HG02759 (cell line): ENCODE measurements around the gene CBFA2T2.

ENCODE experiments used
- ATAC-seq: cut with Tn5 transposase; IDR thresholded peaks from one replicate; pipeline ENCODE4 v1.9.1; 2021; ENCODE audit warnings: mild to moderate bottlenecking, moderate library complexity; ENCODE audit not compliant: unreplicated experiment

Gene CBFA2T2

DNA sequence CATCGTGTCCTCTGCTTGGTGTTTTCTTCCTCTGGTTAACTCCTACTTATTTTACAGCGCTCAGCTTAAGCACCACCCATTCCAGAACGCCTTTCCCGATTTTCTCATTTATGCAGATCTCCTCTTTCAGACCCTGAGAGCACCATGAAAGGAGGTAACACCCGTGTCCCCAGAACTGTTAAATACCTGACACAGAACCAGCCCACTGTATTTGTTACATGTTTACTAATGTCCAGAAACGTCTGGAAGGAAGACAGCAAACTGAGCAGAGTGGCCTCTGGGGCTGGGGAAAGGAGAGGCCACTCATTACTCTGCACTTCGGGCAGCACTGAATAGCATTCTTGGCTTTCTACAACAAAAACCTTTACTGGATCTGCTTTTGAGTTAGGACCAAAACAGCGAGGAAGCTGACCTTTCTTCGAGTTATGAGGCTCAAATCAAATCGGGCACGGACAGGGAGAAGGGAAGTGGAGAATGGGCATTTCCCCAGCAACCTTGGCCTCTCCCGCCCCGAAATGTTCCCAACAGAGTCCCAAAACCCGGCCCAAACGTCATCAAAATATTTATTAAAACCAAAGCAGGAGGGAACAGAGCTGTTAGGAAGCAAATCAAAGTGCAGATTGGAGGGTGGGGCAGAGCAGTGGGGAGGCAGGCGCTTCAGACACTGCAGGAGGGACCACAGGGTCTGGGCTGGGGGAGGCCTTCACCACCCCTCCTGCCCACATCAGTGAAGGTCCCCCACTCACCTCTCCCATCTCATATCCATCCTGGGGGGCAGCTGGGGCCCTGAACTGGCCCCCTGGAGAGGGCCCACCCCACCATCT lies 185.5 kb downstream of the CBFA2T2 start:
- no peak for ATAC-seq

DNA sequence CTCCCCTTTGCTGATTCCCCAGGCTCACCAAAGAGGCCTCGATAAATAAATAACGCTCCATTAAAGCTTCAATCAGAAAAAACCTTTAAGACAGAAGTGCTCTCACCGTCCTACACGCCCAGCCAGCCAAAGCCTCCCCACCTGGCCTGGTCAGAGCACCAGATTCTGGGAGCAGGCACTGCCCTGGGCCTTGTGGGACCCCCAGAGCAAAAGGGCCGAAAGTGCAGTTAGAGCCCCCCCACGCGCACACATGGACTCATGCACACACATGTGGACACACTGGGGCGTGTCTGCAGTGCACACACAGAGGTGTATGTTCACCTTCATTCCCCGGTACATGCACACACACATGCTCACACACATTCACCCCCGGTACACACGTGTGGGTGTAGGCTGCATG lies 186.2 kb downstream of the CBFA2T2 start:
- no peak for ATAC-seq

DNA sequence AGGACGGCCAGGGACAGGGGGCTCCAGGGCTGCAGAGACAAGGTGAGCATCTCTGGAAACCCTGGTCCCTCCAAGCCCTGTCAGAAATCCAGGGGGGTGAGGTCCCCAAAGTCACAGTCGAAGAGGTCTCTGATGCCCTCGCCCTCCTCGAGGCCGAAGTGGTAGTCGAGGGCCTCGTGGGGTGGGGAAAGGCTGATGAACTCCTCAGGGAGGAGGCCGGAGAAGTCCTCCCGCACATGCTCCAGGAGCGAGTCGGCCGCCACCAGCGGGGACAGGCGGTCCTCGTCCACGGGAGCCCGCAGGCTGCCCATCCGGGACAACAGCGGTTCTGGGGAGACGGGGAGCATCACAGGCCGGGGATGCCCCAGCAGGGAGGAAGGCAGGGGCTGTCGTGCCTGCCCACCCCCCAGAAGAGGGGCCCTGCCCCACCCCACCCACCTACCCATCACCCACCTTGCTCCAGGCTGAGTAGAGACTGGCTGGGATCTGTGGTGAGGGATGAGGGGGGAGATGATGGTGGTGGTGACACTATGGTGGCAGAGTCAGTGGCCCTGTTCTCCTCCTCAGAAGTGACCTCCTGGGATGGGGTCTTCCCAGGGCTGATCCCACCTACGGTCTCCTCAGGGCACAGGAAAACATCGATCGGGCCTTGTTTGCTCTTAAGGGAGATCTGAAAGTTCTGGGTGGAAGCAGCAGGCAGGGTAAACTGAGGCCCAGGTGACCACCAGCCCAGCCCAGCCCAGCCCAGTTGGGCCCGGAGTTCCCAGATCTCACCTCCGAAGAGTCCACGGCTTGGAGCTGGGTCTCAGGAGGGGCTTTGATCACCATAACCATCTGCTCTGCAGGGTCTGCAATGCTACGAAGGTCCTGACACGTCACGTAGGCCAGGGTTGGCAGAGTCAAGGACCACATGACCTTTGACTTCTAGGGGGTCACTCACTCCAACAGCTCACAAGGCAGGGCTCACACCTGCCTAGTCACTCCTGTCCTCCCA lies 187.1 kb downstream of the CBFA2T2 start:
- no peak for ATAC-seq

GRCh38 chr20:33677991-33678702 lies 188.3 kb downstream of the CBFA2T2 start:
- ATAC-seq = no peak

DNA sequence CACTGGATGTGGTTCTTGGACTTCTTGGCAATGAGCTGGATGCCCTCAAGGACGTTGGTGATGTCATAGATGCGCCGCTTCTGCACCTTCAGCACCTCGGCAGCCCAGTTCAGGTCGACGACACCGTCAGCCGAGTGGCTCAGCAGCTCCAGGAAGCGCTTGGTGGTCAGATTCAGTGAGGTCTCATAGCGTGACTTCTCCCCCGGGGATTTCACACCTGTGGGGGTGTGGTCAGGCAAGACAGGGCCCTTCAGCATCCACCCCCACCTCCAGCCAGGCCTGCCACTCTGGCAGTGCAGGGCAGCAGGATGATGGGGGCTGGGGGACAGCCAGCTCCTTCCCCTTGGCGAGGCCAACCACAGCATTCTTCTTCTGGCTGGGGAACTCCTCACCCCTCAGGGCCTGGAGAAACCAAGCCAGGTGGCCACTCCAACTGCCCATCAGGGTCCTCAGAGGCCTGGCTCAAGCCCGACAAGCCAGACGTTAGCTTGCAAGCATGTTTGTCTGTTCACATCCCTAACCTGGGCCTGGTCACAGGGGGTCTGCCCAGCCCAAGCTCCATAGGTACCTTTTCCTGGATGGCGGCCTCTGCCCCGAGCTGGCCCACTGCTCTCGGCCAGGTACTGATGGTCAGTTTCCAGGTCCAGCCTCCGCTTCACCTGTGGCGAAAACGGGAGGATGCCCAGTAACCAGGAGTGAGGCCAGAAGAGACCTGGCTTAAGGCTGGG lies 190.0 kb downstream of the CBFA2T2 start:
- ATAC-seq = peak; percentile 74

DNA sequence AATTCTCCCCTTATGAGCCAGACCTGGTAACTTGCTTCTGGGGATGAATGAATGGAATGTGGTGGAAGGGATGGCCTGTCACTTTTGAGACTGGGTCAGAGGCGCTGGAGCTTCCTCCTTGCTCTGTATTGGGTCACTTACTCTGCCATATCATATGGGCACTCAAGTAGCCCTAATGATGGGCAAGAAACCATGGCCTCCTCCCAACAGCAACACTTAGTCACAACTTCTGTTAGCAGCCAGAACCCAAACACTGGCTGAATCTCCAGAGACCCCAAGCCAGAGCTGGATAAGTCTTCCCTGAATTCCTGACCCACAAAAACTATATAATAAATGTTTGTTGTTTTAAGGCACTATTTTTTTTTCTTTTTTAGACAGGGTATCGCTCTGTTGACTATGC lies 190.8 kb downstream of the CBFA2T2 start:
- no peak for ATAC-seq

- no peak for ATAC-seq
Measured at GRCh38 chr20:33681288-33681687, 191.4 kb downstream of the CBFA2T2 start.

GRCh38 chr20:33681728-33682353 lies 191.9 kb downstream of the CBFA2T2 start:
- ATAC-seq = no peak

DNA sequence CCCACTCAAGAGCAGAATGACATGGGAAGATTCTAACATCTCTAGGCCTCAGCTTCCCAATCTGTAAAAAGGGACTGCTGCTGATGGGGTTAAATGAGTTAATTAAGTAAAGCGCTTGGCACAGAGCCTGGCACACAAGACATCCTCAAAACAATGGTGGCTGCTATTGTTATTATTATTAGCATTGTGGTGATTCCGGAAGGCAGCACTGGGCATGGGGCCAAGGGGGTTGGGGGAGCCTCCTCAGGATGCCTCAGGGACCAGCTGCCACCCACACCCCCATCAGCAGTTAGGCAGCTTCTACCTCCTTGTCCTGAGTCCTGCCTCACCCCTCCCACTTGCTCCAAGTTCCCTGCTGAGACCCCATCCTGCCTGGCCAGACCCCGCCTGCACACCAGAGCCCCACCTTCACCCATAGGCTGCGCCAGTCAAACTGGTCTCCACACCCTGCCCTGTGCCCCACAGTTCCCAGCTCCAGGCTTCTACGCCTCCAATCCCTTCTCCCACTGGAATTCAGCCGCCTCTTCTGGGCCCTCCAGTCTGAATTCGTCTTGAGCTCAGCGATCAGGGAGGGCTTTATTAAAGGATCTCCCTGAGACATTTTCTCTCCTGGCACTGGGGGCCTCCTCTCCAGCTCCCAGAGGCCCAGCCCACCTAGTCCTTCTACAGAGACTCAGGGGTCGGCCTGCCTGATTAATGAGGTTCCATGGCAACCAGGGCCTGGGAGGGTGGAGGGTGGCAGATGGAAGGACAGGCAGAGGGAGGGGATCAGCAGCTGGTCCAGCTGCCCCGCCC lies 194.8 kb downstream of the CBFA2T2 start:
- ATAC-seq = no peak

GRCh38 chr20:33685328-33686099 lies 195.6 kb downstream of the CBFA2T2 start:
- ATAC-seq = peak; percentile 40

- ATAC-seq = peak; percentile 84
Measured at GRCh38 chr20:33686100-33686983, 196.4 kb downstream of the CBFA2T2 start, which contains the start of gene E2F1. E2F1 (minus strand) TSS chr20:33686385; CDS start chr20:33686264, 121 bp downstream.

- no peak for ATAC-seq
Measured at GRCh38 chr20:33686984-33687366, 197.1 kb downstream of the CBFA2T2 start.

DNA sequence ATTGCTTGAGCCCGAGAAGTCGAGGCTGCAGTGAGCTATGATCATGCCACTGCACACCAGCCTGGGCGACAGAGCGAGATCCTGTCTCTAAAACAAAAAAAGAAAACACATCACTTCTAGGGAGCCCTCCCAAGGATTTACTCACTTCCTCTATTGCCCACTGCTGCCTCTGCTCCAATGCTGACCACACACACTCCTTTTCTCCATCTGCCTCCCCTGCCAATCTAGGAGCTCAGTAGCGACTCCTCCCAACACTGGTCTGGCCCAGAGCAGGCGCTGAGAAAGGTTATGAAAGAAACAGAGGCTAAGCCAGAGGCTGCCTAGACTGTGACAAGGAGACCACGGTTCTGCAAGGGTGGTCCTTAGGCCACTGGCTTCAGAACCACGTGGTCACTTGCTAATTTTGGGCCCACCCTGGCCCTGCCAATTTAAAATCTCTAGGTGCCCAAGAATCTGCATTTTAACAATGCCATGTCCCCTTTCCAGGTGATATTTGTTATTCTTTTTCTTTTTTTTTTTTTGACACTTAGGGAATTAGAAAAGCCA lies 197.5 kb downstream of the CBFA2T2 start:
- ATAC-seq = no peak

DNA sequence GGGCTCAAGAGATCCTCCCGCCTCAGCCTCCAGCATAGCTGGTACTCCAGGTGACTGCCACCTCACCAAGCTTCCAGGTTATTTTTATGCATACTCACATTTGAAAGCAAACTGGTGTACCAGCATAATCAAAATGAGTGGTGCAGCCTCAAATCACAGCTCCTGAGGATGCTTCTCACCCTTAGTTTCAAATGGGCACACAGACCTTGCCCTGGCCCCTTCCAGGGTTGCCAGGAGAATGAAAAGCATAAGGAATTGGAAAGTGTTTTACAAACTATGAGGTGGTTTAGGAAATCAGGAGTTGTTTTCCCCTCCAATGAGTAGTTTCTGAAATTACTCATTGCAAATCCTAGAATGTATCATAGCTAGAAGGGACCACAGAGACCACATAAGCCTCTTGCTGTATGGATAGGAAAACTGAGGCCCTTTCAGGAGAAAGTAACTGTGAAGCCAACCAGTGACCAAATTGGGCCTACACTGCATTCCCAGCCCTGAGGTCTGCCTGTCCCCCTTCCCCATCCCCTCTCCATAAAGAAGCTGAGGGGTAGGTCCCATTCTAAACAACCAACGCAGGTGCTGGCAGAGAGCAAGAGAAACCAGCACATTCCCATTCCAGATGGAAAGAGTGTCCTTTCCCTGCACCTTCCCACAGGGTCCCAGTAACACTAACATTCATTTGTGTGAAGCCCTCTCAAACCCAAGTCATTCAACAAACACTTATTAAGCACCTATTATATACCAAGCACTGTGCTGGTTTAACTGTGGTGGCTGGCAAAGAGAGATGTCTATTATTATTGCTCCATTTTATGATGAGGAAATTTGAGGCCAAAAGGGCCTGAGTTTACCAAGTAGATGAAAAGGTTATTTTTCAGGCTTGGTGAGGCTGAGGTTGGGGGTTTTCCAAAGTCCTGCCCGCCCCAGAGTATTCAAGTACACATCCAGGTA lies 198.4 kb downstream of the CBFA2T2 start:
- ATAC-seq = no peak

- no peak for ATAC-seq
Measured at GRCh38 chr20:33688938-33689424, 199.1 kb downstream of the CBFA2T2 start.

GRCh38 chr20:33689493-33689892 lies 199.6 kb downstream of the CBFA2T2 start:
- no peak for ATAC-seq
